SK-N-SH (cell line): Measurements from ENCODE around the gene ADM.

ENCODE experiments used
- CTCF ChIP-seq: fragments of 200-600 bp; sonication (generic); IDR thresholded peaks from 2 replicates; pipeline ENCODE4 v1.6.1; 2017; ENCODE audit warnings: antibody characterized with exemption, mild to moderate bottlenecking, moderate library complexity
- EZH2phosphoT487 ChIP-seq: fragments of 200-600 bp; sonication (generic); IDR thresholded peaks from 2 replicates; pipeline ENCODE4 v1.6.1; 2017; ENCODE audit warnings: low read depth, mixed run types, mild to moderate bottlenecking, antibody characterized with exemption, moderate library complexity, borderline replicate concordance
- FOXJ3 ChIP-seq: sonication (generic); formaldehyde crosslinking; IDR thresholded peaks from 2 replicates; pipeline ENCODE4 v1.5.1; 2020; ENCODE audit warnings: mild to moderate bottlenecking, missing genetic modification reagents
- GABPA ChIP-seq: IDR thresholded peaks from 2 replicates; pipeline ENCODE4 v1.4.0; 2012; ENCODE audit warnings: low read depth, mild to moderate bottlenecking
- MAX ChIP-seq: IDR thresholded peaks from 2 replicates; pipeline ENCODE4 v1.4.0; 2012; ENCODE audit warnings: low read depth
- MEF2A ChIP-seq: IDR thresholded peaks from 2 replicates; pipeline ENCODE4 v1.4.0; 2012; ENCODE audit warnings: low read depth, borderline replicate concordance
- RAD21 ChIP-seq: IDR thresholded peaks from 2 replicates; pipeline ENCODE4 v1.6.1; 2012; ENCODE audit warnings: mild to moderate bottlenecking, low read length
- REST ChIP-seq: IDR thresholded peaks from 2 replicates; pipeline ENCODE4 v1.6.1; 2012; ENCODE audit warnings: mild to moderate bottlenecking, low read depth, low read length, moderate library complexity
- SIN3A ChIP-seq: IDR thresholded peaks from 2 replicates; pipeline ENCODE4 v1.6.1; 2012; ENCODE audit warnings: low read depth, mild to moderate bottlenecking, low read length, moderate library complexity, borderline replicate concordance
- TEAD4 ChIP-seq: IDR thresholded peaks from 2 replicates; pipeline ENCODE4 v1.4.0; 2012; ENCODE audit warnings: mild to moderate bottlenecking, borderline replicate concordance; ENCODE audit not compliant: insufficient read depth
- USF1 ChIP-seq: IDR thresholded peaks from 2 replicates; pipeline ENCODE4 v1.4.0; 2012; ENCODE audit warnings: low read depth, borderline replicate concordance
- USF2 ChIP-seq: fragments of 150-350 bp; IDR thresholded peaks from 2 replicates; pipeline ENCODE4 v1.6.1; 2017; ENCODE audit warnings: antibody characterized with exemption, low read length, low read depth, borderline replicate concordance
- YY1 ChIP-seq: IDR thresholded peaks from 2 replicates; pipeline ENCODE4 v1.4.0; 2012; ENCODE audit warnings: low read depth, mild to moderate bottlenecking

GRCh38 chr11:10320736-10321465 lies 16.0 kb downstream of the ADM start:
- no peak for TF ChIP-seq CTCF
- TF ChIP-seq USF1, result no peak
- TF ChIP-seq RAD21, result no peak
- no peak for TF ChIP-seq GABPA
- TF ChIP-seq MEF2A, result no peak
- TF ChIP-seq USF2, result no peak
- TF ChIP-seq FOXJ3 (CRISPR knock-in tag), result no peak
- TF ChIP-seq SIN3A, result no peak
- TF ChIP-seq MAX, result no peak
- no peak for TF ChIP-seq EZH2phosphoT487
- no peak for TF ChIP-seq REST
- no peak for TF ChIP-seq YY1
- no peak for TF ChIP-seq TEAD4
